GM12878 (cell line): ENCODE data around the gene BCL2. TPM values are rescaled to one million over a fixed set of nuclear protein-coding genes. Genes with fewer than 3 reads are reported as not detected.
A peak's percentile ranks its signal among the peaks of the same experiment; 100 is the strongest.

ENCODE experiments used
- ATAC-seq: fragments of 200-7000 bp; cut with Tn5 transposase; 3 replicates; pipeline ENCODE4 v1.9.1; 2020; ENCODE audit warnings: mild to moderate bottlenecking, moderate library complexity
- BruUV-seq: library from RNA; stranded (reverse); fragments of 400-500 nt; replicated peaks from 2 replicates; lab custom pipeline; 2021; lab: Mats Ljungman, UMichigan
- CTCF ChIA-PET: fragments of 300-600 bp; sonication (Branson Sonifier 250); formaldehyde crosslinking; extraction: SDS; loops from one replicate; lab custom pipeline; 2021; ENCODE audit warnings: inconsistent platforms; lab: Yijun Ruan, JAX
- POLR2A ChIA-PET: fragments of 350-600 bp; formaldehyde crosslinking; extraction: SDS; loops from one replicate; lab custom pipeline; 2021; ENCODE audit warnings: inconsistent platforms; lab: Charles Lee
- RAD21 ChIA-PET: fragments of 300-600 bp; sonication (Branson Sonifier 250); formaldehyde crosslinking; loops from one replicate; lab custom pipeline; 2023; ENCODE audit warnings: antibody characterized with exemption; ENCODE audit not compliant: unreplicated experiment; lab: Charles Lee
- SMC1A ChIA-PET: fragments of 300-600 bp; sonication (Branson Sonifier 250); formaldehyde crosslinking; loops from one replicate; lab custom pipeline; 2023; ENCODE audit not compliant: unreplicated experiment, uncharacterized antibody; lab: Charles Lee
- DNase-seq: peaks from one replicate; pipeline ENCODE4 v3.0.0-alpha.2; 2011; ENCODE audit warnings: low read depth, low spot score
- FAIRE-seq: peaks from 3 replicates; lab custom pipeline; 2011; peaks lifted over from hg19 to GRCh38; lab: Jason Lieb, UNC
- H2AFZ ChIP-seq: 2 replicates; pipeline ENCODE4 v1.6.0; 2011; ENCODE audit warnings: low read depth, low read length, control low read depth; ENCODE audit not compliant: control insufficient read depth
- H3K27ac ChIP-seq: 2 replicates; pipeline ENCODE4 v1.5.1; 2011; ENCODE audit warnings: control low read depth; ENCODE audit not compliant: control insufficient read depth, insufficient read depth
- H3K27me3 ChIP-seq, 2 experiments: replicated peaks in 1 of 2; 2 replicates each; pipeline versions ENCODE4 v1.6.0 to v1.6.1; 2011; ENCODE audit warnings: low read length in 1 of 2; ENCODE audit not compliant: control insufficient read depth in 2 of 2, insufficient read depth in 2 of 2
- H3K36me3 ChIP-seq, 2 experiments: 2 replicates each; pipeline ENCODE4 v1.5.1; 2011; ENCODE audit warnings: low read length in 1 of 2; ENCODE audit not compliant: control insufficient read depth in 2 of 2, insufficient read depth in 2 of 2
- H3K4me1 ChIP-seq: 2 replicates; pipeline ENCODE4 v1.6.1; 2011; ENCODE audit warnings: mild to moderate bottlenecking, low read length, moderate library complexity, mixed read lengths; ENCODE audit not compliant: control insufficient read depth, insufficient read depth
- H3K4me2 ChIP-seq: 2 replicates; pipeline ENCODE4 v1.6.0; 2011; ENCODE audit warnings: control low read depth; ENCODE audit not compliant: control insufficient read depth, insufficient read depth
- H3K4me3 ChIP-seq: fragments of 200-600 bp; sonication (generic); 2 replicates; pipeline ENCODE4 v1.5.1; 2016
- H3K79me2 ChIP-seq: 2 replicates; pipeline ENCODE4 v1.6.0; 2011; ENCODE audit warnings: low read length; ENCODE audit not compliant: control insufficient read depth, insufficient read depth
- H3K9ac ChIP-seq: 2 replicates; pipeline ENCODE4 v1.8.0; 2011; ENCODE audit warnings: low read length, control low read depth, mixed read lengths; ENCODE audit not compliant: control insufficient read depth, insufficient read depth
- H3K9me3 ChIP-seq: replicated peaks from 3 replicates; pipeline ENCODE4 v1.5.1; 2011; ENCODE audit warnings: mild to moderate bottlenecking, low read length; ENCODE audit not compliant: control insufficient read depth, insufficient read depth
- H4K20me1 ChIP-seq: 2 replicates; pipeline ENCODE4 v1.6.0; 2011; ENCODE audit not compliant: control insufficient read depth, insufficient read depth
- KDM1A ChIP-seq: fragments of 200-600 bp; sonication (generic); IDR thresholded peaks from 2 replicates; pipeline ENCODE4 v1.6.1; 2016; ENCODE audit warnings: borderline replicate concordance
- MXI1 ChIP-seq: fragments of 150-350 bp; IDR thresholded peaks from 2 replicates; pipeline ENCODE4 v1.6.1; 2011; ENCODE audit warnings: low read depth, mild to moderate bottlenecking, inconsistent platforms, low read length, improper control_type of control experiment
- NFYA ChIP-seq: IDR thresholded peaks from 2 replicates; pipeline ENCODE4 v1.6.1; 2011; ENCODE audit warnings: low read depth, mild to moderate bottlenecking, low read length, improper control_type of control experiment, borderline replicate concordance
- PAX5 ChIP-seq: IDR thresholded peaks from 2 replicates; pipeline ENCODE4 v1.6.1; 2011; ENCODE audit warnings: low read depth, low read length, borderline replicate concordance
- RB1 ChIP-seq: fragments of 450-650 bp; formaldehyde crosslinking; IDR thresholded peaks from 2 replicates; pipeline ENCODE4 v1.6.1; 2017; ENCODE audit warnings: mild to moderate bottlenecking, borderline replicate concordance
- RFX5 ChIP-seq: IDR thresholded peaks from 2 replicates; pipeline ENCODE4 v1.6.1; 2011; ENCODE audit warnings: low read depth, low read length, improper control_type of control experiment
- STAT1 ChIP-seq: fragments of 450-650 bp; conservative IDR thresholded peaks from 2 replicates; pipeline ENCODE4 v1.6.1; 2014; ENCODE audit warnings: antibody characterized with exemption, mild to moderate bottlenecking
- WGBS: methylation state at CpG from one replicate; pipeline ENCODE4 v1.1.6; 2016; ENCODE audit warnings: low lambda C conversion rate; ENCODE audit not compliant: insufficient replicate concordance, insufficient coverage; ENCODE audit errors: missing lambda C conversion rate; 5-methylcytosine and 5-hydroxymethylcytosine counted together
- in situ Hi-C: fragments of 300-500 bp; cut with MboI; formaldehyde crosslinking; loops from 9 replicates; pipeline ENCODE4 v1.14.3; 2018; ENCODE audit warnings: mixed read lengths
- intact Hi-C: fragments of 100-400 bp; cut with micrococcal nuclease; formaldehyde crosslinking; loops from one replicate; pipeline ENCODE4 v1.14.2; 2022; ENCODE audit not compliant: unreplicated experiment
- polyA plus RNA-seq, 11 experiments: library from polyadenylated mRNA; depleted of rRNA in 4 of 11; unstranded in 6 of 11; stranded (reverse) in 5 of 11; fragments of >200 nt; fragmentation: Nextera tagmentation in 4 of 11; fragmentation: Illumina TruSeq in 1 of 11; extraction: Ambion mirVana in 4 of 11; extraction: Trizol in 1 of 11; gene quantifications; 1 replicate in 1 of 11; 2 replicates in 10 of 11; pipeline versions ENCODE4 v1.2.1 to v1.2.3, GENCODE V29; 2011 to 2016; ENCODE audit warnings: inconsistent platforms in 2 of 11, missing spikeins in 2 of 11, low read depth in 1 of 11
- total RNA-seq, 4 experiments: library from RNA; depleted of rRNA in 3 of 4; stranded (reverse); fragments of >200 nt in 3 of 4; fragmentation: Illumina TruSeq in 1 of 4; extraction: Trizol in 1 of 4; gene quantifications; 2 replicates each; pipeline versions ENCODE4 v1.2.1 to v1.2.3, GENCODE V29; 2013 to 2021
- TF ChIP-seq, protein P1 (sequence below): fragments of 450-650 bp; formaldehyde crosslinking; IDR thresholded peaks from 2 replicates; pipeline ENCODE4 v1.5.0; 2022; ENCODE audit warnings: mild to moderate bottlenecking, missing genetic modification characterization

BCL2 gene
- total and polyA plus RNA-seq, 10 of the 15 experiments (the other 5 are each of a cell fraction or from before 2014, with no cell fraction given) = 4.1 to 47.8 (median 19.3) TPM

DNA sequence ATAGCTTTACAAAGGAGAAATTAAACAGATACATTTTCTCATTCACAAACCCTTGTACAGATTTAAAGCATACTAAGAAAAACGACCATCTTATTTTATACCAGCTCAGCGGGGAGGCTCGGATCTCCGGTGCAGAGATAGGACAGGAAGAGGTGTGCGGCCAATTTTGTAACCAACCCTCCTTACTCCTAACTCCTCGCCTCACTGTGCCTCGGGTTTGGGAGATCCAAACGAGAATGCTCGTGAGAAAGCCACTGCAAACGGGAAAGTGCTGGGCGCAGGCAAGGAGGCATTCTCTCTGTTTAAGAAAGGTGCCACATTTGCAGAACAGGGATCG lies 46.3 kb upstream of the BCL2 start:
- H3K36me3 ChIP-seq = peaks cover 0 to 1% of the 10 kb centered on the region in 2 experiments; a peak in 2 of 4 replicates
- SMC1A ChIA-PET = interaction anchor here (0.6 to 1.8 kb wide), 16 partner anchors 9 to 839 kb away, joined by 3 to 10 read pairs (median 3); partner anchors contain the start of gene VPS4B
- H3K4me3 ChIP-seq = peak overlapping the region; percentile 93
- H3K4me2 ChIP-seq = peak overlapping the region; percentile 85
- ATAC-seq (peak; percentile 15; the same call in 2 of the 3 replicates), DNase-seq (no peak), FAIRE-seq (no peak)
- peak overlapping the region; percentile 83 for H2AFZ ChIP-seq
- no TSS peak for BruUV-seq
- H3K27ac ChIP-seq = peak overlapping the region; percentile 84
- H4K20me1 ChIP-seq = no peaks in the 10 kb centered on the region
- H3K9me3 ChIP-seq = no peaks in the 10 kb centered on the region; the same call in 1 of the 3 replicates
- intact Hi-C loops = no loop called here
- peaks cover 17% of the 10 kb centered on the region for H3K79me2 ChIP-seq
- POLR2A ChIA-PET = interaction anchor here (1.0 to 2.3 kb wide), 4 partner anchors 16 to 57 kb away, joined by 3 to 10 read pairs (median 5); partner anchors contain the start of gene VPS4B
- TF ChIP-seq MXI1 (no peak; the same call in 1 of the 2 replicates), RB1 (no peak), RFX5 (no peak), STAT1 (no peak), PAX5 (no peak), KDM1A (no peak), NFYA (no peak)
- TF ChIP-seq, protein P1, sequence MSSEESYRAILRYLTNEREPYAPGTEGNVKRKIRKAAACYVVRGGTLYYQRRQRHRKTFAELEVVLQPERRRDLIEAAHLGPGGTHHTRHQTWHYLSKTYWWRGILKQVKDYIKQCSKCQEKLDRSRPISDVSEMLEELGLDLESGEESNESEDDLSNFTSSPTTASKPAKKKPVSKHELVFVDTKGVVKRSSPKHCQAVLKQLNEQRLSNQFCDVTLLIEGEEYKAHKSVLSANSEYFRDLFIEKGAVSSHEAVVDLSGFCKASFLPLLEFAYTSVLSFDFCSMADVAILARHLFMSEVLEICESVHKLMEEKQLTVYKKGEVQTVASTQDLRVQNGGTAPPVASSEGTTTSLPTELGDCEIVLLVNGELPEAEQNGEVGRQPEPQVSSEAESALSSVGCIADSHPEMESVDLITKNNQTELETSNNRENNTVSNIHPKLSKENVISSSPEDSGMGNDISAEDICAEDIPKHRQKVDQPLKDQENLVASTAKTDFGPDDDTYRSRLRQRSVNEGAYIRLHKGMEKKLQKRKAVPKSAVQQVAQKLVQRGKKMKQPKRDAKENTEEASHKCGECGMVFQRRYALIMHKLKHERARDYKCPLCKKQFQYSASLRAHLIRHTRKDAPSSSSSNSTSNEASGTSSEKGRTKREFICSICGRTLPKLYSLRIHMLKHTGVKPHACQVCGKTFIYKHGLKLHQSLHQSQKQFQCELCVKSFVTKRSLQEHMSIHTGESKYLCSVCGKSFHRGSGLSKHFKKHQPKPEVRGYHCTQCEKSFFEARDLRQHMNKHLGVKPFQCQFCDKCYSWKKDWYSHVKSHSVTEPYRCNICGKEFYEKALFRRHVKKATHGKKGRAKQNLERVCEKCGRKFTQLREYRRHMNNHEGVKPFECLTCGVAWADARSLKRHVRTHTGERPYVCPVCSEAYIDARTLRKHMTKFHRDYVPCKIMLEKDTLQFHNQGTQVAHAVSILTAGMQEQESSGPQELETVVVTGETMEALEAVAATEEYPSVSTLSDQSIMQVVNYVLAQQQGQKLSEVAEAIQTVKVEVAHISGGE (CRISPR knock-in tag) = no peak
- CTCF ChIA-PET = interaction anchor here (0.6 to 2.0 kb wide), 11 partner anchors 9 to 349 kb away, joined by 3 to 9 read pairs (median 3); no protein-coding TSS in a partner anchor
- peak overlapping the region; percentile 77 for H3K9ac ChIP-seq
- no peaks in the 10 kb centered on the region for H3K4me1 ChIP-seq
- H3K27me3 ChIP-seq = no peaks in the 10 kb centered on the region
- in situ Hi-C loops = no loop called here
- RAD21 ChIA-PET = interaction anchor here (0.8 to 1.6 kb wide), 4 partner anchors 9 to 74 kb away, joined by 3 to 5 read pairs (median 4); partner anchors contain the start of gene VPS4B
- 2% methylated on average over 12 of the region's 12 CpGs for WGBS
